ENCODE data around the gene WFDC12.
"Not testable (repeated sequence)": the region's sequence is repeated elsewhere in the genome, so short reads cannot be mapped to it uniquely, and the experiment has no call there.

The WFDC12 gene

DNA sequence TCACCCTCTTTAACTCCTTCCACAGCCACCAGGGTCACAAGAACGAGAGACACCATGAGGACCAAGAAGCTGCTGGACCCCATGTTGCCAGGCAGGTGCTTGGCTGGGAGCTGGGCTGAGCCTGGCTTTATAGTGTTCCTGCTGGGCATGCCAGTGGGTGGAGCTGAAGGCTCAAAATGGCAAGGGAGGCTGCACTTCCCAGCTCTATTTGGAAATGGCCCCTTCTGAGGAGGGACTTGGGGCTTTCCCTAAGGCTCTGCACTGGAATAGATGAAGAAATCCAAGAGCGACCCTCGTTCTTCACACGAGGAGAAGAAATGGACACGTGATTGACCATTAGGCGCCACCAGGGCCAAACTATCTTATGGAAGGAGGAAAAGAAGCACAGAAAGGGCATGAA is at the start of gene WFDC12:
WFDC12 (minus strand) TSS at position 101 of the 400 bp plus-strand sequence; CDS start at position 83, 18 bp downstream.
- no peak for DNase-seq

- DNase-seq = no peak
These were observed 49.3 kb upstream of the WFDC12 start for GRCh38 chr20:45173522-45173921.

DNA sequence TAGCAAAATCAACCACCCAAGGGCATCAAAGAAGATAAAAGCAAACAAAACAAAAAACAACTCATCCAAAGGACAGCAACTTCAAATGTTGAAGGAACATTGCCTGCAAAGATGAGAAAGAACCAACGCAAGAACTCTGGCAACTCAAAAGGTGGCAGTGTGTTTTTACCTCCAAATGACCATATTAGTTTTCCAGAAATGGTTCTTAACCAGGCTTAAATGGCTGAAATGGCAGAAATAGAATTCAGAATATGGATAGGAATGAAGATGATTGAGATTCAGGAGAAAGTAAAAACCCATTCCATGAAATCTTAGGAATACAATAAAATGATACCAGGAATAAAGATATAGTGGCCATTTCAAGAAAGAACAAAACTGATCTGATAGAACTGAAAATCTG is 40.6 kb upstream of the WFDC12 start:
- DNase-seq = no peak

DNA sequence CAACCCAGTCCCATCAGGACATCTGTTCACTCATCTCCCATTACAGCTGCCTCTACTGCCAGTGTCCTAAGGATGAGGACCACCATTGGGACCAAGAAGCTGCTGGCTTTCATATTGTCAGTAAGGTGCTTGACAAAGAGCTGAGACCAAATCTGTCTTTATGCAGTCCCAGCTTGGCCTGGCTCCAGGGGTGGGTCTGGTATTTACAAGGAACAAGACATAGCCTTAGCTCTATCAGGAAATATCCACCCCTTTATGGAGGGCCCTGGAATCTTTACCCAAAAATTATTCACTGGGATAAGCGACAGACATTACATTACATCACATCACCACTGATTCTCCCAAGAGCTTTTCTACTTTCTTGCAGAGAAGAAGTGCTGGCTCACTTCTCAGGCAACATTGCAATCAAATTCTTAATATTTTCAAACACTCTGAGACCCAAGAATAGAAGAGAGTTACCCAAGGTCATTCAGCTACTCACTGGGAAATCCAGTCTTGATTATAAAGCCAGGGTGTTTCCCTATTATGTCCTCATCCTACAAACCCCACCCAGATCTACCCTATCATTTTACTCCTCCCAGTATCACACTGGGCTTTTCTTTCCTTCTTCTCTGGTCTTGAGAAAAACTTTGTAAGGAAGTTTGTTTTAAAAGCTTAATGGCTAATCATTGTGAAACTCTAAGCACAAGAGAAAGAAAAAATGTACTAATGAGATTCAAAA is 39.0 kb upstream of the WFDC12 start:
- DNase-seq = no peak

DNA sequence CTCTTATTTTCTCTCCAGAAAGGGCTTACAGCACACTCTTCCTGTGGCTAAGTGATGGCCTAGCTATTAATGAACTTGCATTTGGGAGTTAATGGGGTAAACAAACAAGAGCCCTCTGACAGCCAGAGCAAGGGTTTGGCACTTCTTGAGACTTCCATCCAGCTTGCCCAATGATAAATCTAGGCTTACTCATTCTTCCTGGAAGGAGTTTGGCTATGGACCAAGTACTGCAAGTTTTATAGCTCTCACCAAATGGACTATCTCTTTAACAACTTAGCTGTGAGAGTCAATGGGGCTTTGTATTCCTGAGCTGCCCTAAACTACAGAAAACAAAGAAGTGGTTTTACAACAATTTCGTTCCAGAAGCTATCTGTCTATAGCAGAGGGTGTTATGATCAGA is 33.7 kb upstream of the WFDC12 start:
- DNase-seq = no peak

DNA sequence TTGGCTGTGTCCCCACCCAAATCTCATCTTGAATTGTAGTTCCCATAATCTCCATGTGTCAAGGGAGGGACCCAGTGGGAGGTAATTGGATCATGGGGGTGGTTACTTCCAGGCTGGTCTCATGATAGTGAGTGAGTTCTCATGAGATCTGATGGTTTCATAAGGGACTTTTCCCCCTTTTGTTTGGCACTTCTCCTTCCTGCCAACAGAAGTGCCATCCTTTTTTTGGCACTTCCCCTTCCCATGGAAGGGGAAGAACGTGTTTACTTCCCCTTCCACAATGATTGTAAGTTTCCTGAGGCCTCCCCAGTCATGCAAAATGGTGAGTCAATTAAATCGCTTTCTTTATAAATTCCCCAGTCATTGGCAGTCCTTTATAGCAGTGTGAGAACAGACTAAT is 32.4 kb upstream of the WFDC12 start:
- DNase-seq = no peak

DNA sequence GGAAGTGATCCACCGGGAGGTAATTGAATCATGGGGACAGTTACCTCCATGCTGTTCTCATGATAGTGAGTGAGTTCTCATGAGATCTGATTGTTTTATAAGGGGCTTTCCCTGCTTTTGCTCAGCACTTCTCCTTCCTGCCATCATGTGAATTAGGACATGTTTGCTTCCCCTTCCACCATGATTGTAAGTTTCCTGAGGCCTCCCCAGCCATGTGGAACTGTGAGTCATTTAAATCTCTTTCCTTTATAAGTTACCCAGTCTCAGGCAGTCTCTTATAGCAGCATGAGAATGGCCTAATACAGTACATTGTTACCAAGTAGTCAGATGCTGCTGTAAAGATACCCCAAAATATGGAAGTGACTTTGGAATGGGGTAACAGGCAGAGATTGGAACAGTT is 30.5 kb upstream of the WFDC12 start:
- DNase-seq = not testable (repeated sequence)

DNA sequence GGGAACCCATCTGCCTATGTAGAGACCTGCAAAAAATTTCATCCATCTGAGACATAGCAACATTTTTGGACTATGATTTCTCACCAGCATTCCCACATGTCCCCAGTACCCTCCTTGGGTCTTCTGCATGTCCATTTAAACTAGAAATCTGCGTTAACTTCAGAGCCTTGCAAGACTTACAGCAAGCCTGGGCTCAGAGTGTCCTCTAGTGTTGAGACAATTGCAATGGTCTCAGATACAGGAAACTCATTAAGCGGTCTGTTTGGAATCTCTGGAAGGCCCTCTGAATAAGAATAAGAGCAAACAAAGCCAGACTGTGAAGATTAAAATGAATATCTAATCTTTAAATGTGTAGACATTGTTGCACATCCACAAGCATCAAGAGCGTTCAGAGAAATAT is 29.9 kb upstream of the WFDC12 start:
- DNase-seq = no peak

GRCh38 chr20:45153752-45154151 is 29.5 kb upstream of the WFDC12 start:
- no peak for DNase-seq

DNA sequence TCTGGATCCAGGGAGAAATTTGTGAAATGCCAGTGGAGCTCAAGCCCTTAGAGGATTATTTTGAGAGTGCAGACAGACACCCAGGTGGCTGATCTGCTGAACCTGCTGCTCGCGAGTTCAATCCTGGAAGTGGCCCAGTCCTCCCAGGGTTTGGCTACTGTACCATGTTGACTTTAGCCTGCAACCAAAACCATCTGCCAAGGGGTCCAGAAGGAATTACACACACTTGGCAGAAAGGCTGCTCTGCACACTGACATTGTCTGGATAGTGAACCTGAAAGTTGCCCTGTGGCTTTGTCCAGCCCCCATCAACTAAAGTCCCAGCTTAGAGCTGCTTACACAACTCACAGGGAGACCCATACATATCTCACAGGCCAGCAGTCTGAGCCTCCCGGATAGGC is 28.9 kb upstream of the WFDC12 start:
- no peak for DNase-seq

DNA sequence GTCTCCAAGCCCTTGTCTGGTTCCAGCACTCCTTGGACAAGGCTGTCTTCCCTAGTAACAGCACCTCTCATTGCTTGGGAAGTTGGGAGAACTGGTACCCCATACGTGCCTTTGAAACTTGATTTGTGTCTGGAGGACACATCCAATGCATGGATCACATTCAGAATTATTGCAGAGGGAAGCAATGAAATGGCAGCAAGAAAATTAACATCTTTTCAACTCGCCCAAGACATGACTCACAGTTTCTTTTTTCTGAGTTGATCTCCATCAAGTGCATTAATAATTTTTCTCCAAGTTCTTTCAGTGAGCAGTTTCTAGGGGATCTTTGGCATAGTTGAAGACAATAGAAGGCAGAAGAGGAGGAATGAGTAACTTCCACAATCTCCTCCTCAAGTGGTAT is 28.1 kb upstream of the WFDC12 start:
- DNase-seq = no peak

- no peak for DNase-seq
These were observed 24.8 kb upstream of the WFDC12 start for GRCh38 chr20:45149062-45149461.

DNA sequence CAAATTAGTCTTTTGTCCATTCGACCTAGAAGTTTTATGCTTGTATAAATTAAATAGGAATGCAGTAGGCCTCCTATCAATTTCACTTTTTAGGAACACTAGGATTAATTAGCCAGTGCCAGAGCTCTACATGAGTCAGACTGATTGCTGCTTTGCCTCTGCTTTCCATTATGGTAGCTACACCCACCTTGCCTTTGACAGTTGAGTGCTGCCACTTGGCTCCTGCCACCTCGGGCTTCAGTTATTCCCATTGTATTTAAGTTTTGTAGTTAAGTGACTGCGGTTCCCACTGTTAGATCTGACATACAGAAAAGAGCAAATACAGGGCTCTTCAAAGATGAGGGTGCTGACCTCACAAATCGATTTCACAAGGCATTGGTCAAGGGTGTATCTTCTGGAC is 16.6 kb upstream of the WFDC12 start:
- no peak for DNase-seq

DNA sequence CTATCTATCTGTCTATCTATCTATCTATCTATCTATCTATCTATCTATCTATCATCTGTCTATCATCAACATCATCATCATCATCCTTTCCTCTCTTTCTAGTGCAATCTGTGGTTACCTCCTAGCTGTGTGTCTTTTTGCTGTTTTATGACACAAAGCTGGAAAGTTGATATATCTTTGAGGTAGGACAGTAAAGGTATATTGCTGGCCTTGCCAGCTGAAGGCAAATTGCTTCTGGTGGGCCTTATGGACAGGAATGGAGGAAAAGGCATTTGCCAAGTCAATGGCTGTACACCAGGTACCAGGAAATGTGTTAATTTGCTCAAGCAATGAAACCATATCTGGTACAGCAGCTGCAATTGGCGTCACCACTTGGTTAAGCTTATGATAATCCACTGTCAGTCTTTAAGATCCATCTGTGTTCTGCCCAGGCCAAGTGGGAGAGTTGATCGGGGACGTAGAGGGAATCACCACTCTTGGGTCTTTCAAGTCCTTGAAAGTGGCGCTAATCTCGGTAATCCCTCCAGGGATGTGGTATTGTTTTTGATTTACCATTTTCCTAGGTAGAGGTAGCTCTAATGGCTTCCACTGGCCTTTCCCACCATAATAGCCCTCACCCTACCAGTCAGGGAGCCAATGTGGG is 15.6 kb upstream of the WFDC12 start:
- not testable (repeated sequence) for DNase-seq

DNA sequence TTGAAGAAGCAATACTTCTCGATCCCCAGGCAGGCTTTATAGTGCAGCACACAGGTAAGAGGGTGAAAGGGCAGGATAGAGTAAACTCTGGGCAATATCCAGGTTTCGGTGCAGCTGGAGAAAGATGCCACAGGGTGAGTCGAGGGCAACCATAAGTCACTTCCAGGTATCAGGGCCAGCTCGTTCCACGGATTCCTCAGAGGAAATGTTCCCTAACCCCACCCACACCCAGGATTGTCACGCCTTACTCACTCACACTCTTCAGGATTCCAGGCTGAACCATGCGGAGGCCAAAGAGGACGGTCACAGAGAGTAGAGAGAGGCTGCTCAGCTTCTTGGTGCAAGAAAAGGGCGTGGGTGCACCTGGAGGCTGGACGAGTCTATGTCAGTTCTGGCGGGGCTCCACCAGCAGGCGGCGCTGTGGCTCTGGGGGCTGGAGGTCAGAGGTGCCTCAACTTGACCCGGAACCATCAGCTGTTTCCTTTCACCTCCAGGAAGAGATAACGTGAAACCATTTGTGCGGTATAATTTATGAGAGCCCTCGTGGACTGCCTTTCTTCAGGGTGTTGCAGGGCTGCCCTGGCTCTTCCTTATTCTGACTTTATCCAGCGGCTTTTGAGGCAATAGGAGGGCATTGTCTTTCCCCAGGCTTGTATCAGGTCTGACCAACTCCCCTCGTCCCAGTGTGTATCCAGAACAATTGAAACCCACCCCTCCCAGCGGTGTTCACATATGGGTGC is 14.5 kb upstream of the WFDC12 start:
- peak; percentile 42 for DNase-seq

- no peak for DNase-seq
These were observed 12.6 kb upstream of the WFDC12 start for GRCh38 chr20:45136911-45137310.

DNA sequence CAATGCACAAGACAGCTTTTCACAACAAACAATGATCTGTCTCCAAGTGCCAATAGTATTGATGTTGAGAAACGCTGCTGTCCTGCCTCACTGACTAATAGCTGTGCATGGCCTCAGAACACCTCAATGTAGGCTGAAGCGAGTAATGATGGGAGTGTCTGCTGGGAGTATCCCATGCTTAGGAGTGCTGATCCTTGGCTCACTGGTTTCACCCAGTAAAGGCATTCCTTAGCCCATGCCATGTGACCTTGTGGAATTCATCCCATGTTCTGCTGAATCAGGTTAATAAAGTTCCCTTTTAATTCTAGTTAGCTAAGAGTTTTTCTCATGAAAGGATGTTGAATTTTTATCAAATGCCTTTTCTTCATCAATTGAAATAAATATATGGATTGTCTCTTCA is 3.8 kb upstream of the WFDC12 start:
- no peak for DNase-seq

DNA sequence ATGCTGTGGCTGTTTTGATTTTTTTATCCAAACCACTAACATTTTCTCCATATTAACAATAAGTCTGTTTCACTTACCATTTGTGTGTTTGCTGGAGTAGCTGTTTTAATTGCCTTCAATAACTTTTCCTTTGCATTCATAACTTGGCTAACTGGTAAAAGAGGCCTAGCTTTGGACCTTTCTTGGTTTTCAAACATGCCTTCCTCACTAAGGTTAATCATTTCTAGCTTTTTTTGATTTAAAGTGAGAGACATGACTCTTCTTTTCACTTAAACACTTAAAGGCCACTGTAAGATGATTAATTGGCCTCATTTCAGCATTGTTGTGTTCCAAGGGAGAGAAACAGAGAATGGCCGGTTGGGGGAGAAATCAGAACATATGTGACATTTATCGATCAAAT is 2.9 kb downstream of the WFDC12 start:
- DNase-seq = no peak

DNA sequence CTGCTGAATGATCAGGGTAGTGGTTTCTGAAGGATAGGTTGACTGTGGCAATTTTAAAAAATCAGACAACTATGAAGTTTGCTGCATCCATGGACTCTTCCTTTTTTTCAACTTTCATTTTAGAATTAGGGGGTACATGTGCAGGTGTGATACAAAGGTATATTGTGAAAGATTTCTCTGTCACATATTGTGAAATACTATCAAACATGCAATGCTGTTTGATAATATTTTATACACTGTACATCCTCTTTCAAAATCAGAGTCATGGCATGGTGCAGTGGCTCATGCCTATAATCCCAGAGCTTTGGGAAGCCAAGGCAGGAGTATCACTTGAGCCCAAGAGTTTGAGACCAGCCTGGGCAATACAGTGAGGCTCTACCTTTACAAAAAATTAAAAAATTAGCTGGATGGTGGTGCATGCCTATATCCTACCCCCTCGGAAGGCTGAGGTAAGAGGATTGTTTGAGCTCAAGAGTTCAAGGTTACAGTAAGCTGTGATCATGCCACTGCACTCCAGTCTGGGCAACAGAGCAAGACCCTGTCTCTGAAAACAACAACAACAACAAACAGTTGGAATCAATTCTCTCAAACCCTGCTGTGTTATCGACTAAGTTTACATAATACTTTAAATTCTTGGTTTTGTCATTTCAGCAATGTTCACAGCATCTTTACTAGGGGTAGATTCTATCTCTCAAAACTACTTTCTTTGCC is 4.6 kb downstream of the WFDC12 start:
- DNase-seq = no peak

DNA sequence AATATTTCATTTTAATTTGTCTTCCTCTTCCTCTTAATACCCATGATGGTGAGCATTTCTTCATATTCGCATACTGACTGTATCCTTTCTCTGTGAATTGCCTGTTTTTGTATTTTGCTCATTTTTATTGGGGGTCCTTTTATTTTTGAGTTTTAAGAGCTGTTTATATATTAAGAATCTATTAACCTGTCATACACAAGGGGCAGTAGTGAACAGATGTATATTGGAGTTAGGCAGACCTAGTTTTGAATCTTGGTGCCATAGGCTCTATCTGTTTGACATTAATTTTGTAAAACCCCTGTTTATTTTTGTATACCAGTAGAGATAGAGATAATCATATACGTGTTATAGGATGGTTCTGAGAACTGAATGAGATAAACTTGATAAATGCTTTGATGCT is 6.2 kb downstream of the WFDC12 start:
- DNase-seq = no peak

DNA sequence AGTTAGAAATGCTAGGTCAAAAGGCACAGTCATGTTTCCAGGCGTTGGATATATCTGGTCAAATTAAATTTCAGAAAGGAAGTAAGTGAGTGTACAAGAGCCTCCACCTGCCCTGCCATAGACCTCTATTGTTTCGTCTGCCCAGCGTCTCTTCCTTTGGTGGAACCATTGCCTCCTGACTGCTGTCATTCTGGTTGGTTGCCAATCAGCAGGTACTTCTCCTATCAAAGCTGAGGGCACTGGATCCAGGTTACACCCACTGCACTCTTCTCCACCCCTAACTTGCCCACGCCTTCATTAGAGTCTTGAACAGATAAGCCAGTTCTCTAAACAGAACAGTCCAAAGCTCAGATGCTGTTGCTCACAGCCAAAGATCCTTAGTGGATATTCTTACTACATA is 6.7 kb downstream of the WFDC12 start:
- no peak for DNase-seq

DNA sequence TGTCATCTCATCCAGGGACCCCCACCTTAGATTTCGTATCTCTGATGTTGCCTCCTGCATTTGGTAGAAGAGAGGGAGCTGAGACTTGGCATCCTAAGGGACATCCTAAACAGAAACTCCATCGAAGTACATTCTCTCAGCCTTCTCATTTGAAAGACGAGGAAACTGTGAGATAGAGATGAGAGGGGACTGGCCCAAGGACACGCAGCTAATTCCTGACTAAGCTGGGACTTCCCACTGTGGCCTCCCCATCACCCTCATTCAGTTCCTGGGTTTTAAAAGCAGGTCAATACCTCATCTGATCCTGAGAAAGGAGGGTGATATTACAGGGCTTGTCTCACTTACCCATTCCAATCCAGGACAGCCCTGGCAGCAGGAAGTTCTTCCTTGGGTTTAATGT is 8.4 kb downstream of the WFDC12 start:
- DNase-seq = no peak

DNA sequence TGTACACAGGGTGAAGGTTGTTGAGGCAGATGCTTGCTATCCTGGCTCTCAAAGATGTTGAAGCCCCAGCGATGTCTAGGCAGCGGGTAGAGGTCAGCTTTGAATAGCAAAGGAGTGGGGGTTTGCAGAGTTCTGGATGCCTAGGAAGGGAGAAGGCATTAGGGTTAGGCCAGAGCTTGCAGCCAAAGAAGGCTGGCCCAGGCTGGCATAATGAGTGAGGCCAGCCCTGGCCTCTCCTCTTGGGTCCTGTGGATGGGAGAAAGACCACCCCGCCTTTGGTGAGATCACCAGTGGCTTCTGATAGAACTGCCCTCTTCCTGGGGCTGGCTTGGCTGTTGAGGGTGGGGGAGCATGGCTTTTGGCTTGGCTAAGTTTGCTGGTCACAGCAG is 8.9 kb downstream of the WFDC12 start:
- no peak for DNase-seq

All from activated CD4-positive, alpha-beta T cell treated with anti-CD3 and anti-CD28 coated beads, Interleukin-2, amount 50 U/mL, for 1 hour (primary cell).